ENCODE results near the gene ADH5. TPM values are rescaled to one million over a fixed set of nuclear protein-coding genes. Genes with fewer than 3 reads are reported as not detected.

ADH5 gene
- total and polyA plus RNA-seq, 3 experiments from 2014 or later, result 113 to 127 (median 116) TPM

DNA sequence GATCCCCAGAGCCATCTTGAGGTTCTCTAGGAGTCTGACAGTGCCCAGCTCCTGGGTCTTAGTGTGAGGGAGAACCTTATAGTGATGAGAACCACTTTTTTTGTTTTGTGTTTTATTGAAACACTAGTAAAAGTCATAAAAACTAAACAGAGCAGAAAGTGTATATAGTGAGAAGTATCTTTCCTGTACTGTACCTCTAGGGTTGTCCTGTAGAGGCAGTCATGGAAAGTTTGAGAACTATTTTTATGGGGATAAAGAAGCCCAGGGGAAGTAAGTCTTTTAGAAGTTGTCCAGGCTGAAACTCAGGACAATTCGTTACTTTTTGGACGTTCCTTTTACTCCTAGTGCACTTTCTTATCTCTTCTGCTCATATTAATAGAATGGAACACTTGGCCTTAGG, 40.9 kb downstream of the ADH5 start:
- no peaks in the 10 kb centered on the region for H3K27me3 ChIP-seq (ENCODE audit: insufficient read depth, low read length, poor library complexity, severe bottlenecking)
- Mint-ChIP-seq H3K4me1 (peaks cover 20 to 30% (median 21%) of the 10 kb centered on the region in 3 donors), H3K27ac (peak overlapping the region in 3 of 8 donors; percentile 8 to 37 (median 23)), H3K27me3 (no peaks in the 10 kb centered on the region), H3K4me3 (no peak overlapping the region), H3K9me3 (no peaks in the 10 kb centered on the region), H3K36me3 (peaks cover 5 to 66% (median 26%) of the 10 kb centered on the region in 3 donors)
- ChIA-PET POLR2A (no interaction called here), CTCF (interaction anchor here (2.5 kb wide), 1 partner anchor 52 kb away, joined by 12 read pairs; the partner anchor contains the start of gene METAP1)
- H3K9me3 ChIP-seq (ENCODE audit: low read length), result no peaks in the 10 kb centered on the region
- DNase-seq, result no peak
- H3K4me1 ChIP-seq (ENCODE audit: insufficient read depth, low read length), result peaks cover 14% of the 10 kb centered on the region
- no peak overlapping the region for H3K27ac ChIP-seq (ENCODE audit: low read depth, low read length)
- H3K36me3 ChIP-seq (ENCODE audit: insufficient read depth, low read length), result peaks cover 15% of the 10 kb centered on the region
- H3K4me3 ChIP-seq (ENCODE audit: low read length), result no peak overlapping the region

DNA sequence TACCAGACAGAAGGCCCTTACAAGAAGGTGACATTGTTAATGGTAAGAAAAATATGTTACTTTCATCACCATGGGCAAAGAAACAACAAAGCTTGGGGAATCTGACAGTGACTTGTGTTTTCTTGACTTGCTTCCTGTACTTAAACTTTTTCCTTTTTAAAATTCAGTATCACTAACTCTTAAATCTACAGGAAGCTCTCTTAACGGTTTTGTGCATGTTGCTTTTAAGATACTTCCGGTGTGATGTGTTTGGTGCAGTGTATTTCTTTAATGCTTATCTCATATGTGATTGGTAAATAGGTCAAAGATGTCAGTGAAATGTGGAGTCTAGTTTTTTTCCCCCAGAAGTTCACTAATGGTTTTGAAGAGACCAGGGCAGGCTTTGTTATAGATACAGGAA, 45.2 kb downstream of the ADH5 start:
- H3K36me3 Mint-ChIP-seq, result peaks cover 19 to 46% (median 25%) of the 10 kb centered on the region in 3 donors

DNA sequence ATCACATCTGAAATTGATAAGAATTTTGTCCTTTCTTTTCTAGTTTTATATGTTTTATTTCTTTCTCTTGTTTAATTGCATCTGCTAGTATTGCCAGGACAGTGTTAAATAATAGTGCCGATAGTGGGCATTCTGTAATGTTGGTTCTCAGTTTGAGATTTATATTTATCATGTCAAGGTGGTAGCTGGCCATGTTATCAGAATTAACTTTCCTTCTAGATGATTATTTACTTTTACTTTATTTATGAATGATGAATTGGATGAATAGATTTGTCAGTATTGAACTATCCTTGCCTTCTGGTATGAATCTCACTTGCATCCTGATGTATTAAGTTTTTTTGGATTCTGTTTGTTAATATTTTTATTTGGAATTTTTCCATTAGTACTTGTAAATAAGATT, 50.4 kb downstream of the ADH5 start:
- Histone ChIP-seq H3K36me3 (ENCODE audit: insufficient read depth, low read length) (peaks cover 4% of the 10 kb centered on the region), H3K27ac (ENCODE audit: low read depth, low read length) (no peak overlapping the region), H3K9me3 (ENCODE audit: low read length) (peaks cover 4% of the 10 kb centered on the region), H3K27me3 (ENCODE audit: insufficient read depth, low read length, poor library complexity, severe bottlenecking) (no peaks in the 10 kb centered on the region), H3K4me1 (ENCODE audit: insufficient read depth, low read length) (peaks cover 13% of the 10 kb centered on the region), H3K4me3 (ENCODE audit: low read length) (no peak overlapping the region)
- Mint-ChIP-seq H3K4me1 (peaks cover 11 to 31% (median 13%) of the 10 kb centered on the region in 3 donors), H3K27ac (no peak overlapping the region), H3K4me3 (no peak overlapping the region), H3K36me3 (peaks cover 21 to 56% (median 29%) of the 10 kb centered on the region in 3 donors), H3K27me3 (no peaks in the 10 kb centered on the region), H3K9me3 (peaks cover 4 to 19% (median 10%) of the 10 kb centered on the region in 5 donors)
- CTCF ChIA-PET, result interaction anchor here (1.5 kb wide), 1 partner anchor 43 kb away, joined by 7 read pairs; the partner anchor contains the start of gene METAP1
- POLR2A ChIA-PET, result no interaction called here
- no peak for DNase-seq

More for the DNA sequence above, 45.2 kb downstream of the ADH5 start:
- Histone ChIP-seq H3K9me3 (ENCODE audit: low read length) (no peaks in the 10 kb centered on the region), H3K4me1 (ENCODE audit: insufficient read depth, low read length) (peaks cover 22% of the 10 kb centered on the region), H3K27ac (ENCODE audit: low read depth, low read length) (peak overlapping the region; percentile 49), H3K36me3 (ENCODE audit: insufficient read depth, low read length) (peaks cover 4% of the 10 kb centered on the region), H3K27me3 (ENCODE audit: insufficient read depth, low read length, poor library complexity, severe bottlenecking) (no peaks in the 10 kb centered on the region), H3K4me3 (ENCODE audit: low read length) (no peak overlapping the region)
- POLR2A ChIA-PET, result interaction anchor here (1.0 to 1.8 kb wide), 2 partner anchors 45 to 48 kb away, joined by 7 to 8 read pairs; partner anchors contain the start of genes ADH5 and METAP1
- H3K4me1 Mint-ChIP-seq, result peaks cover 23 to 27% (median 25%) of the 10 kb centered on the region in 3 donors
- H3K27ac Mint-ChIP-seq, result peak overlapping the region; percentile 3 to 87 (median 72)
- peak overlapping the region in 6 of 7 donors; percentile 4 to 61 (median 40) for H3K4me3 Mint-ChIP-seq
- peaks cover 0 to 9% (median 4%) of the 10 kb centered on the region in 5 donors for H3K9me3 Mint-ChIP-seq
- peak in 2 of 5 donors; percentile 47 to 50 for DNase-seq
- H3K27me3 Mint-ChIP-seq, result no peaks in the 10 kb centered on the region
- CTCF ChIA-PET, result interaction anchor here (1.2 to 2.5 kb wide), 4 partner anchors 12 to 48 kb away, joined by 3 to 22 read pairs (median 8); partner anchors contain the start of gene METAP1

DNA sequence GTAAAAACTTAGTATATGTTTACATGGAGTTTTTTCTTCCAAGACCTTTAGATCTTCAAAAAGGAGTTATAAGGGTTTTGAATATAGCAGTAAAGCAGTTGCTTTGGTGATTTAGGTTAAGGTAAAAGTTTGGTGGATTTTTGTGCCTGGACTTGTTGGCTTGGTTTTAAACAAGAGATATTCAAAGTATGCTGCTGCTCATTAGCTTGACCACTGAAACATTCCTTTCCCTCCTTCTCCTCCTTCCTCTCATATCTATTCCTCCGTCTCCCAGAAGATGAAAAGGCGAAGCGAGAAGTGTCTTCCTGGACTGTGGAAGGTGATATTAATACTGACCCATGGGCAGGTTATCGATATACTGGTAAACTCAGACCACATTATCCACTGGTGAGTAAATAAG, 54.6 kb downstream of the ADH5 start:
- H3K27ac Mint-ChIP-seq, result no peak overlapping the region
- no peaks in the 10 kb centered on the region for H3K27me3 Mint-ChIP-seq

DNA sequence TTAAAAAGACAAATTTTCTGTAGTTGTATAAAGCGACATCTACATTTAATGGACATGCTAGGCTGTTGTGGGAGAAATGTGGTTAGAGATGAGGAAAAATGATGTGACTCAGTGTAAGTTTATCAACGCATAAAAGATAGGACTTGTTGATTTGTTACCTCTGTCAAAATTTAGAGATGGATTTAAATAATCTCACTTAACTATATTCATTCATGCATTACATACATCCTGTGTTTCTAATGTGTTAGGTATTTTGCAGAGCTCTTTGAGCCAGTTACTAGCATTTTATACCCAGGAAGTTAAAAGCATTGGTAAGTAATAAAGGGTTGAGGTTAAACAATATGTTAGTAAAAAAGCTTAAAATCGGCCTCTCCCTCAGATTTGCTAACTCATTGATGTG, 58.7 kb downstream of the ADH5 start:
- ChIA-PET CTCF (interaction anchor here (0.9 to 3.2 kb wide), 2 partner anchors 26 to 35 kb away, joined by 4 to 15 read pairs; partner anchors contain the start of gene METAP1), POLR2A (interaction anchor here (0.6 kb wide), 1 partner anchor 100 kb away, joined by 3 read pairs; no protein-coding TSS in a partner anchor)
- Mint-ChIP-seq H3K27ac (peak overlapping the region in 5 of 8 donors; percentile 10 to 82 (median 52)), H3K27me3 (no peaks in the 10 kb centered on the region), H3K9me3 (no peaks in the 10 kb centered on the region), H3K36me3 (peaks cover 0 to 38% (median 11%) of the 10 kb centered on the region in 3 donors), H3K4me1 (peaks cover 53 to 74% (median 67%) of the 10 kb centered on the region in 3 donors), H3K4me3 (no peak overlapping the region)
- H3K4me1 ChIP-seq (ENCODE audit: insufficient read depth, low read length), result peaks cover 7% of the 10 kb centered on the region
- no peak overlapping the region for H3K27ac ChIP-seq (ENCODE audit: low read depth, low read length)
- H3K9me3 ChIP-seq (ENCODE audit: low read length), result no peaks in the 10 kb centered on the region
- H3K27me3 ChIP-seq (ENCODE audit: insufficient read depth, low read length, poor library complexity, severe bottlenecking), result no peaks in the 10 kb centered on the region
- H3K36me3 ChIP-seq (ENCODE audit: insufficient read depth, low read length), result no peaks in the 10 kb centered on the region
- H3K4me3 ChIP-seq (ENCODE audit: low read length), result no peak overlapping the region
- DNase-seq, result no peak

More for the DNA sequence above, 54.6 kb downstream of the ADH5 start:
- H3K27me3 ChIP-seq (ENCODE audit: insufficient read depth, low read length, poor library complexity, severe bottlenecking), result no peaks in the 10 kb centered on the region
- H3K27ac ChIP-seq (ENCODE audit: low read depth, low read length), result no peak overlapping the region
- CTCF ChIA-PET, result no interaction called here
- H3K4me1 ChIP-seq (ENCODE audit: insufficient read depth, low read length), result no peaks in the 10 kb centered on the region
- POLR2A ChIA-PET, result no interaction called here
- H3K36me3 ChIP-seq (ENCODE audit: insufficient read depth, low read length), result peaks cover under 1% of the 10 kb centered on the region
- H3K4me3 ChIP-seq (ENCODE audit: low read length), result no peak overlapping the region
- no peak for DNase-seq
- H3K4me3 Mint-ChIP-seq, result no peak overlapping the region
- H3K9me3 ChIP-seq (ENCODE audit: low read length), result peaks cover 4% of the 10 kb centered on the region
- peaks cover 4 to 16% (median 10%) of the 10 kb centered on the region in 5 donors for H3K9me3 Mint-ChIP-seq
- H3K4me1 Mint-ChIP-seq, result peaks cover 27 to 46% (median 29%) of the 10 kb centered on the region in 3 donors
- peaks cover 16 to 69% (median 18%) of the 10 kb centered on the region in 3 donors for H3K36me3 Mint-ChIP-seq

DNA sequence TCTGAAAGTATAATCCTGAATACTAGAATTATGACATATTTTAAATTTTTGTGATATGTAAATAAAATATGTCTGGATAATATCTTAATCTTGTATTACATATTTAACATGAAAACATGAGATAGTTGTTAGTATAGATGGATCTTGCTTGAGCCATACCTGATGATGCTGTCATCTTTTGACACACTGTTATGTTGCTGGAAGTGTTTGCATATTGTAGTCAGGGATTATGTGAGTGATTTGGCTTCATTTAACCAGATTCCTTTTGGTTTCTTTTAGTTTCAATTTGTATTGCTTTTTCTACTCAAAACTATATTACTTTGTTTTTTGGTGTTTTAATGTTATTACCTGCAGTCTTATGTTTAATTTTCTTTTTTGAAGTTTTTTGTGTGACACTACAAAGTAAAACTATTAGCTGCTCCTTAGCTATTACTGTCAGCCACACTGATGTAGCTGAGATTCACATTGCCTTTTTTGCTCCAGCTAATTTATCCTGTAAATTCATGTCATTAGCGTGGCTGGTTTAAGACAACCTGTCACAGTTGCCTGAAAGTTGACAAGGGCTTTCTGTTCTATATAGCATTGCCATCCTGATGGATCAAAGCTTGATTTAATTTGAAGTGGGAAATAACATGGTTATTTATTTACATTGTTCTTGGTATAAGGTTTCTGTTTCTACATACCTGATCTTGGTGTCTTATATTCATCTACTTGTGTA, 59.4 kb downstream of the ADH5 start:
- peak overlapping the region in 6 of 8 donors; percentile 10 to 82 (median 36) for H3K27ac Mint-ChIP-seq
- POLR2A ChIA-PET, result interaction anchor here (0.6 kb wide), 1 partner anchor 100 kb away, joined by 3 read pairs; no protein-coding TSS in a partner anchor

DNA sequence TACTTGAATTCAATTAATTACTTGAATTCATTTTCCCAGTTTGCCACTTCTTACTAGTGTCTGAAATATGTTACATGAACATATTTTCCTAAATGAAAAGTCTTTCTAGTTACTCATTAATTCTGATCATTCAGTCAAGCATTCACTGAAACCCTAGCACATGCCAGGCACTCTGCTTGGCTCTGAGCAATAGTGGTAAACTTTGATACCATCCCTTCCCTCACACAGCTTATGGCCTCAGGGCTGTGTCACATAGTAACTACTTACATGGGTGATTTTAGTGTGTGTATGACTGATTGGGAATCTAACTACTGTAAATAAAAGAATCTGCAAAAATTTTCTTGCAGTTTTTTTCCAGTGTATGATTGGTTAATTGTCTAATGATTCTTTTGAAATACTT, 60.4 kb downstream of the ADH5 start:
- no peaks in the 10 kb centered on the region for H3K36me3 ChIP-seq (ENCODE audit: insufficient read depth, low read length)
- H3K4me1 ChIP-seq (ENCODE audit: insufficient read depth, low read length), result peaks cover 7% of the 10 kb centered on the region
- no peaks in the 10 kb centered on the region for H3K27me3 ChIP-seq (ENCODE audit: insufficient read depth, low read length, poor library complexity, severe bottlenecking)
- no peak for DNase-seq
- CTCF ChIA-PET, result interaction anchor here (1.5 kb wide), 1 partner anchor 28 kb away, joined by 3 read pairs; no protein-coding TSS in a partner anchor
- H3K27ac ChIP-seq (ENCODE audit: low read depth, low read length), result no peak overlapping the region
- H3K4me3 ChIP-seq (ENCODE audit: low read length), result no peak overlapping the region
- Mint-ChIP-seq H3K27me3 (no peaks in the 10 kb centered on the region), H3K4me1 (peaks cover 67 to 83% (median 82%) of the 10 kb centered on the region in 3 donors), H3K4me3 (no peak overlapping the region), H3K27ac (peak overlapping the region in 1 of 8 donors; percentile 4), H3K36me3 (peaks cover 0 to 27% (median 5%) of the 10 kb centered on the region in 3 donors), H3K9me3 (no peaks in the 10 kb centered on the region)
- no peaks in the 10 kb centered on the region for H3K9me3 ChIP-seq (ENCODE audit: low read length)
- POLR2A ChIA-PET, result no interaction called here

More for the DNA sequence above, 59.4 kb downstream of the ADH5 start:
- Mint-ChIP-seq H3K27me3 (no peaks in the 10 kb centered on the region), H3K36me3 (peaks cover 0 to 35% (median 11%) of the 10 kb centered on the region in 3 donors), H3K4me1 (peaks cover 60 to 79% (median 74%) of the 10 kb centered on the region in 3 donors), H3K9me3 (no peaks in the 10 kb centered on the region), H3K4me3 (peak overlapping the region in 1 of 7 donors; percentile 38)
- no peak for DNase-seq
- H3K9me3 ChIP-seq (ENCODE audit: low read length), result no peaks in the 10 kb centered on the region
- no peaks in the 10 kb centered on the region for H3K36me3 ChIP-seq (ENCODE audit: insufficient read depth, low read length)
- peaks cover 7% of the 10 kb centered on the region for H3K4me1 ChIP-seq (ENCODE audit: insufficient read depth, low read length)
- no peak overlapping the region for H3K4me3 ChIP-seq (ENCODE audit: low read length)
- no peak overlapping the region for H3K27ac ChIP-seq (ENCODE audit: low read depth, low read length)
- CTCF ChIA-PET, result interaction anchor here (0.9 to 3.2 kb wide), 2 partner anchors 27 to 34 kb away, joined by 4 to 15 read pairs; partner anchors contain the start of gene METAP1
- H3K27me3 ChIP-seq (ENCODE audit: insufficient read depth, low read length, poor library complexity, severe bottlenecking), result no peaks in the 10 kb centered on the region
